GM12878 (cell line): ENCODE measurements around the gene BCKDK.

Experiments used
- CTCF ChIP-seq, 3 experiments: IDR thresholded peaks in 2 of 3; conservative IDR thresholded peaks in 1 of 3; 2 replicates each; pipeline ENCODE4 v1.5.1; 2011; ENCODE audit warnings: low read depth in 3 of 3, low read length in 3 of 3, mild to moderate bottlenecking in 3 of 3, control low read depth in 2 of 3, moderate library complexity in 2 of 3, inconsistent platforms in 1 of 3, mixed read lengths in 1 of 3; ENCODE audit not compliant: control insufficient read depth in 2 of 3, insufficient read depth in 1 of 3; ENCODE audit errors: extremely low read depth in 1 of 3
- JUND ChIP-seq: IDR thresholded peaks from 2 replicates; pipeline ENCODE4 v1.6.1; 2012; ENCODE audit warnings: low read depth, mild to moderate bottlenecking, low read length, improper control_type of control experiment, moderate library complexity

GRCh38 chr16:31113121-31114120, 5.2 kb downstream of the BCKDK start:
- TF ChIP-seq CTCF (IDR thresholded peaks at IDR 0.05 in 2 of 3, conservative IDR thresholded peaks at IDR 0.05 in 1 of 3; ENCODE audit: control insufficient read depth in 2 of 3, extremely low read depth in 1 of 3, insufficient read depth in 1 of 3, low read depth in 3 of 3, low read length in 3 of 3): no peak
- no peak for TF ChIP-seq JUND
